IPS-18a (cell line): ENCODE measurements around the gene OR2L3.

Source experiments
- H3K27ac ChIP-seq: one replicate; pipeline ENCODE4 v1.5.1; 2013; ENCODE audit warnings: low read length
- H3K27me3 ChIP-seq: one replicate; pipeline ENCODE4 v1.6.1; 2013; ENCODE audit warnings: mild to moderate bottlenecking, low read length; ENCODE audit not compliant: control insufficient read depth, insufficient read depth
- H3K36me3 ChIP-seq: one replicate; pipeline ENCODE4 v1.6.1; 2013; ENCODE audit warnings: low read depth, low read length; ENCODE audit not compliant: control insufficient read depth
- H3K4me1 ChIP-seq: one replicate; pipeline ENCODE4 v1.6.1; 2013; ENCODE audit warnings: low read depth, low read length; ENCODE audit not compliant: control insufficient read depth
- H3K4me3 ChIP-seq: one replicate; pipeline ENCODE4 v1.5.1; 2013; ENCODE audit warnings: low read length
- H3K9ac ChIP-seq: one replicate; pipeline ENCODE4 v1.6.1; 2013; ENCODE audit warnings: mild to moderate bottlenecking, low read length, moderate library complexity
- H3K9me3 ChIP-seq: one replicate; pipeline ENCODE4 v1.6.1; 2013; ENCODE audit warnings: low read depth, low read length; ENCODE audit not compliant: control insufficient read depth

Gene OR2L3, protein sequence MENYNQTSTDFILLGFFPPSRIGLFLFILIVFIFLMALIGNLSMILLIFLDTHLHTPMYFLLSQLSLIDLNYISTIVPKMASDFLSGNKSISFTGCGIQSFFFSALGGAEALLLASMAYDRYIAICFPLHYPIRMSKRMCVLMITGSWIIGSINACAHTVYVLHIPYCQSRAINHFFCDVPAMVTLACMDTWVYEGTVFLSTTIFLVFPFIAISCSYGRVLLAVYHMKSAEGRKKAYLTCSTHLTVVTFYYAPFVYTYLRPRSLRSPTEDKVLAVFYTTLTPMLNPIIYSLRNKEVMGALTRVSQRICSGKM

DNA sequence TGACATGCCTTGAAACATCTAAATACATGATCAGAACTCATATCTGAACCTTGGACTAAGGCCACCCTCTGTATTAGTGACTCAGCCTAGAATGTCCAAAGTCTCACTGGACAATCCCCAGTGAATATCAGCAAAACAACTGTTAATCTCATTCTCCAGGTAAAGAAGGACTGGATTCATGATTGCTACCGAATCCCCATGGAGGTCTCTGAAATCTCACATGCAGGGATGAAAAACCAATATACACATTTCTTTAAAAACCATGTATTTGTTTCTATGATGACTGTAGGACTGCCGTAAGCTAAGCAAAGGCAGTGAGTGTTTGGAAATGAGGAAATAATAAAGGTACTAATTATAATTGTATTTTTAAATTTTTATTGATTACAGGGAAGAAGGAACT is at the start of gene OR2L3:
Gene OR2L3 (plus strand): TSS at position 301 of the 400 bp plus-strand sequence. CDS start 13,846 bp downstream, outside the sequence.
- Histone ChIP-seq H3K9ac (no peak within 1 kb of the TSS), H3K4me1 (no peaks in the 10 kb centered on the region), H3K36me3 (no peaks in the 10 kb centered on the region), H3K4me3 (no peak within 1 kb of the TSS), H3K27me3 (no peaks in the 10 kb centered on the region), H3K9me3 (peaks cover 59% of the 10 kb centered on the region), H3K27ac (no peak within 1 kb of the TSS)

- Histone ChIP-seq H3K27ac (no peak overlapping the region), H3K4me1 (no peaks in the 10 kb centered on the region), H3K9ac (no peak overlapping the region), H3K36me3 (no peaks in the 10 kb centered on the region), H3K27me3 (no peaks in the 10 kb centered on the region), H3K4me3 (no peak overlapping the region), H3K9me3 (peaks cover 62% of the 10 kb centered on the region)
Measured at GRCh38 chr1:247998811-247999210, 47.8 kb upstream of the OR2L3 start.

DNA sequence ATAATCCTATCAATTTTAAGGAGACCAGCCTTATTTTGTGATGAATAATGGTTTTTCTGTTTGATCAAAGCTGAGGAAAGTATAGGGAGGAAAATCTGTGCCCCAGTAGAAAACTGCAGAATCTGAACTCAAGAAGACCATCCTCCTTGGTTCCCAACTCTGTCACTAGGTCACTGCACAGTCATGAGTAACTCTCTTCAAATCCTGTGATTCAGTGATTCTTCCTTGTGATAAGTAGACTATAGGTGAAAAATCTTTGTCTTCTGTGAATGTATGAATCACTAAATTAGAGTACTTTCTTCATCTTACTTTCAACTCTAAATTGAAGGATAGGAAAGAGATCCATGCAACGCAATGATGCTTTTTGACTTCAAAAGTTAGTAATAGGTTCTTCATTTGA is 46.5 kb upstream of the OR2L3 start:
- H3K27ac ChIP-seq = no peak overlapping the region
- H3K36me3 ChIP-seq = no peaks in the 10 kb centered on the region
- H3K4me1 ChIP-seq = no peaks in the 10 kb centered on the region
- H3K9ac ChIP-seq = no peak overlapping the region
- H3K9me3 ChIP-seq = peaks cover 60% of the 10 kb centered on the region
- no peaks in the 10 kb centered on the region for H3K27me3 ChIP-seq
- H3K4me3 ChIP-seq = no peak overlapping the region

GRCh38 chr1:248007778-248008177 is 38.9 kb upstream of the OR2L3 start:
- no peak overlapping the region for H3K27ac ChIP-seq
- peaks cover 68% of the 10 kb centered on the region for H3K9me3 ChIP-seq
- no peaks in the 10 kb centered on the region for H3K4me1 ChIP-seq
- H3K9ac ChIP-seq = no peak overlapping the region
- no peak overlapping the region for H3K4me3 ChIP-seq
- no peaks in the 10 kb centered on the region for H3K36me3 ChIP-seq
- H3K27me3 ChIP-seq = no peaks in the 10 kb centered on the region

- Histone ChIP-seq H3K9ac (no peak overlapping the region), H3K27me3 (no peaks in the 10 kb centered on the region), H3K4me1 (no peaks in the 10 kb centered on the region), H3K36me3 (no peaks in the 10 kb centered on the region), H3K9me3 (peaks cover 60% of the 10 kb centered on the region), H3K27ac (no peak overlapping the region), H3K4me3 (no peak overlapping the region)
Measured at GRCh38 chr1:248009681-248010080, 37.0 kb upstream of the OR2L3 start.

DNA sequence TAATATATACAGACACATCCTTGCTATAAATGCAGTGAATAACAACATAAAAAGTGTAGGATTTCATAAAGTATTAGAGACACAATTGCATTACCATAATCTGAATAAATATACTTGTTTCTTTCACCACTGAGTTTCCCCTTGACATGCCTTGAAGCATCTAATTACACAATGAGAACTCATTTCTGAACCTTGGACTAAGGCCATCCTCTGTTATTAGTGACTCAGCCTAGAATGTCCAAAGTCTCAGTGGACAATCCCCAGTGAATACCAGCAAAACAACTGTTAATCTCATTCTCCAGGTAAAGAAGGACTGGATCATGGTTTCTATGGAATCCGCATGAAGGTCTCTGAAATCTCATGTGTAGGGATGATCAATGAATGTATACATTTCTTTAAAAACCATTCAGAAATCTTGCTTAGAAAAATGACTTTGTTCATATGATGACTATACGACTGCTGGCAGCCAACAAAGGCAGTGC is 33.4 kb upstream of the OR2L3 start, which contains the start of gene OR2L5:
Gene OR2L5 (plus strand): TSS at position 432 of the 482 bp plus-strand sequence. CDS start 8,288 bp downstream, outside the sequence.
- H3K9me3 ChIP-seq = peaks cover 58% of the 10 kb centered on the region
- no peak within 1 kb of the TSS for H3K9ac ChIP-seq
- H3K4me3 ChIP-seq = no peak within 1 kb of the TSS
- H3K27ac ChIP-seq = no peak within 1 kb of the TSS
- H3K27me3 ChIP-seq = no peaks in the 10 kb centered on the region
- H3K4me1 ChIP-seq = no peaks in the 10 kb centered on the region
- H3K36me3 ChIP-seq = no peaks in the 10 kb centered on the region

DNA sequence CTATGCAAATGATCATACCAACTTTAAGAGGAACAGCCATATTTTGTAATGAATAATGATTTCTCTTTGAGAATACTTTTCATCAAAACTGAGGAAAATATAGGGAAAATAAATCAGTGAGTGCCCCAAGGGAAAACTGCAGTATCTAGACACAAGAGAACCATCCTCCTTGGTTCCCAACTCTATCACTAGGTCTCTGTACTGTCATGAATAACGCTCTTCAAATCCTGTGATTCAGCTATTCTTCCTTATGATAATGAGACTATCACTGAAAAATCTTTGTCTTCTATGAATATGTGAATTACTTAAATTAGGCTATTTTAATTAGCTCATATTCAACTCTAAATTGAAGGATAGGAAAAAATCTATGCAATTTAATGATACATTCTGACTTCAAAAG is 30.8 kb upstream of the OR2L3 start:
- Histone ChIP-seq H3K4me1 (no peaks in the 10 kb centered on the region), H3K27ac (no peak overlapping the region), H3K36me3 (no peaks in the 10 kb centered on the region), H3K9me3 (peaks cover 69% of the 10 kb centered on the region), H3K4me3 (no peak overlapping the region), H3K9ac (no peak overlapping the region), H3K27me3 (no peaks in the 10 kb centered on the region)

- H3K27me3 ChIP-seq = no peaks in the 10 kb centered on the region
- H3K4me3 ChIP-seq = no peak within 1 kb of the TSS
- peaks cover 70% of the 10 kb centered on the region for H3K9me3 ChIP-seq
- H3K27ac ChIP-seq = no peak within 1 kb of the TSS
- H3K9ac ChIP-seq = no peak within 1 kb of the TSS
- H3K4me1 ChIP-seq = no peaks in the 10 kb centered on the region
- H3K36me3 ChIP-seq = no peaks in the 10 kb centered on the region
Measured at GRCh38 chr1:248029770-248030169, 16.9 kb upstream of the OR2L3 start, which contains the start of gene OR2L2. Gene OR2L2, plus strand, starts transcription at chr1:248030070. Its CDS starts 8,198 bp downstream, at chr1:248038268.

GRCh38 chr1:248045209-248045608 is 1.4 kb upstream of the OR2L3 start:
- Histone ChIP-seq H3K9ac (no peak overlapping the region), H3K27me3 (no peaks in the 10 kb centered on the region), H3K4me1 (no peaks in the 10 kb centered on the region), H3K36me3 (no peaks in the 10 kb centered on the region), H3K27ac (no peak overlapping the region), H3K4me3 (no peak overlapping the region), H3K9me3 (peaks cover 63% of the 10 kb centered on the region)

DNA sequence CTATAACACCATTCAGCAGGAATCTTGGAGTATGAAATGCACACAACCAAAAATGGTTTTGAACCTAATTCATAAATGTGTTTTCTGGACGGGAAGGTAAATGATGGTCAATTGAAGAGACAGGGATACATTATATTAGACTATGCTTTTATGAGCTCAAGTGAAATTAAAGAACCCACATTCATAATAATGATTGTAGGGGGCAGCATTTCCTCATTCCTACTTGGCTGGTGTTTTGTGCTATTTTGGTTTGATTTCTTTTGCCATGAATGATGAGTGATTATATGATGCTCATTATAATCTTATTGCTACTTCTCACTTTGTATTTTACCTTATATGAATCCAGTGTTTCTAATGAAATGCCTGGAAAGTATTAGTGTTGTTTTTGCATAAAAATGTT is 372 bp downstream of the OR2L3 start:
- Histone ChIP-seq H3K4me3 (no peak overlapping the region), H3K27ac (no peak overlapping the region), H3K9ac (no peak overlapping the region), H3K36me3 (no peaks in the 10 kb centered on the region), H3K4me1 (no peaks in the 10 kb centered on the region), H3K9me3 (peaks cover 62% of the 10 kb centered on the region), H3K27me3 (no peaks in the 10 kb centered on the region)

GRCh38 chr1:248054671-248055070 is 8.0 kb downstream of the OR2L3 start:
- Histone ChIP-seq H3K36me3 (no peaks in the 10 kb centered on the region), H3K27me3 (no peaks in the 10 kb centered on the region), H3K9me3 (peaks cover 58% of the 10 kb centered on the region), H3K4me3 (no peak overlapping the region), H3K9ac (no peak overlapping the region), H3K27ac (no peak overlapping the region), H3K4me1 (no peaks in the 10 kb centered on the region)

DNA sequence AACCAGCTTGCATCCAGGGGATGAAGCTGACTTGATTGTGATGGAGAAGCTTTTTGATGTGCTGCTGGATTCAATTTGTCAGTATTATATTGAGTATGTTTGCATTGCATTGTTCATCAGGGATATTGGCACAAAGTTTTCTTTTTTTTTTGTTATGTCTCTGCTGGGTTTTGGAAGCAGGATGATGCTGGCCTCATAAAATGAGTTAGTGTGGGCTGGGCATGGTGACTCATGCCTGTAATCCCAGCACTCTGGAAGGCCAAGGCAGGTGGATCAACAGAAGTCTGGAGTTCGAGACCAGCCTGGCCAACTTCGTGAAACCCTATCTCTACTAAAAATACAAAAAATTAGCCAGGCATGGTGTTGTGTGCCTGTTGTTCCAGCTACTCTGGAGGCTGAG is 8.6 kb downstream of the OR2L3 start:
- no peaks in the 10 kb centered on the region for H3K27me3 ChIP-seq
- H3K4me3 ChIP-seq = no peak overlapping the region
- no peaks in the 10 kb centered on the region for H3K4me1 ChIP-seq
- no peak overlapping the region for H3K9ac ChIP-seq
- no peak overlapping the region for H3K27ac ChIP-seq
- H3K9me3 ChIP-seq = peaks cover 55% of the 10 kb centered on the region
- no peaks in the 10 kb centered on the region for H3K36me3 ChIP-seq
